Liver (tissue), 3 donors: ENCODE data around the gene E2F4.

ENCODE experiments used
- GABPA ChIP-seq, 2 donors: IDR thresholded peaks in 1 of 2; conservative IDR thresholded peaks in 1 of 2; 2 replicates each; pipeline ENCODE4 v1.6.1; 2016; ENCODE audit warnings: antibody characterized with exemption in 2 of 2, mild to moderate bottlenecking in 1 of 2, moderate library complexity in 1 of 2
- TF ChIP-seq, protein P1 (sequence below): fragments of 150-350 bp; IDR thresholded peaks from 2 replicates; pipeline ENCODE4 v1.5.1; 2017; ENCODE audit warnings: improper control_type of control experiment, low read depth, low read length; ENCODE audit not compliant: missing input control
- TF ChIP-seq, protein P2 (sequence below): IDR thresholded peaks from 2 replicates; pipeline ENCODE4 v1.6.1; 2016; ENCODE audit warnings: antibody characterized with exemption
- TF ChIP-seq, protein P3 (sequence below): IDR thresholded peaks from 2 replicates; pipeline ENCODE4 v1.6.1; 2016; ENCODE audit warnings: antibody characterized with exemption
- donor health status: healthy.
- donor health status: healthy.

DNA sequence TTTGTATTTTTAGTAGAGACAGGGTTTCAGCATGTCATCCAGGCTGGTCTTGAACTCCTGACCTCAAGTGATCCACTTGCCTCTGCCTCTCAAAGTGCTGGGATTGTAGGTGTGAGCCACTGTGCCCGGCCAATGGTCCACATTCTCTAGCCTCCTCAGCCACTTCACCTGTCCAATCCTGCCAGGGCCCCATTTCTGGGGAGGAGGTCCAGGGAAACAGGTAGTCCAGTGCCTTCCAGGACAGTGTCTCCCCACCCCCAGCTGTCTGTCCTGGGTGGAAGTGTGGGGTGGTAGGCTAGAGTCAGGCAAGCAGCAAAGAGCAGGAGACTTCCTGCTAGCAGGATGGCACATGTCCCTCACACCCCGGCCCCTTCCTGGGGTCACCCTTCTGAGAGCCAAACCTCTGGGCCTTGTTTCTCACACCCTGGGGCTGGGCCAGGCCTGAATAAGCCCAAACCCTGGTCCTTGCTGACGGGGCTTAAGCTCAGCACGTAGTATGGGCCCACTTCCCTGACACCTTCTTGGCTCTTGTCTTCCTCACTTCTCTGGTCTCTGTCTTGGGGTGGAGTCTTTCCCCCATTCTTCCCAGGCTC, 50.3 kb downstream of the E2F4 start:
- TF ChIP-seq GABPA (IDR thresholded peaks at IDR 0.05 in 1 of 2, conservative IDR thresholded peaks at IDR 0.05 in 1 of 2): no peak
- TF ChIP-seq, protein P1, sequence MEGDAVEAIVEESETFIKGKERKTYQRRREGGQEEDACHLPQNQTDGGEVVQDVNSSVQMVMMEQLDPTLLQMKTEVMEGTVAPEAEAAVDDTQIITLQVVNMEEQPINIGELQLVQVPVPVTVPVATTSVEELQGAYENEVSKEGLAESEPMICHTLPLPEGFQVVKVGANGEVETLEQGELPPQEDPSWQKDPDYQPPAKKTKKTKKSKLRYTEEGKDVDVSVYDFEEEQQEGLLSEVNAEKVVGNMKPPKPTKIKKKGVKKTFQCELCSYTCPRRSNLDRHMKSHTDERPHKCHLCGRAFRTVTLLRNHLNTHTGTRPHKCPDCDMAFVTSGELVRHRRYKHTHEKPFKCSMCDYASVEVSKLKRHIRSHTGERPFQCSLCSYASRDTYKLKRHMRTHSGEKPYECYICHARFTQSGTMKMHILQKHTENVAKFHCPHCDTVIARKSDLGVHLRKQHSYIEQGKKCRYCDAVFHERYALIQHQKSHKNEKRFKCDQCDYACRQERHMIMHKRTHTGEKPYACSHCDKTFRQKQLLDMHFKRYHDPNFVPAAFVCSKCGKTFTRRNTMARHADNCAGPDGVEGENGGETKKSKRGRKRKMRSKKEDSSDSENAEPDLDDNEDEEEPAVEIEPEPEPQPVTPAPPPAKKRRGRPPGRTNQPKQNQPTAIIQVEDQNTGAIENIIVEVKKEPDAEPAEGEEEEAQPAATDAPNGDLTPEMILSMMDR: no peak
- TF ChIP-seq, protein P2, sequence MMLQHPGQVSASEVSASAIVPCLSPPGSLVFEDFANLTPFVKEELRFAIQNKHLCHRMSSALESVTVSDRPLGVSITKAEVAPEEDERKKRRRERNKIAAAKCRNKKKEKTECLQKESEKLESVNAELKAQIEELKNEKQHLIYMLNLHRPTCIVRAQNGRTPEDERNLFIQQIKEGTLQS: no peak
- TF ChIP-seq, protein P3, sequence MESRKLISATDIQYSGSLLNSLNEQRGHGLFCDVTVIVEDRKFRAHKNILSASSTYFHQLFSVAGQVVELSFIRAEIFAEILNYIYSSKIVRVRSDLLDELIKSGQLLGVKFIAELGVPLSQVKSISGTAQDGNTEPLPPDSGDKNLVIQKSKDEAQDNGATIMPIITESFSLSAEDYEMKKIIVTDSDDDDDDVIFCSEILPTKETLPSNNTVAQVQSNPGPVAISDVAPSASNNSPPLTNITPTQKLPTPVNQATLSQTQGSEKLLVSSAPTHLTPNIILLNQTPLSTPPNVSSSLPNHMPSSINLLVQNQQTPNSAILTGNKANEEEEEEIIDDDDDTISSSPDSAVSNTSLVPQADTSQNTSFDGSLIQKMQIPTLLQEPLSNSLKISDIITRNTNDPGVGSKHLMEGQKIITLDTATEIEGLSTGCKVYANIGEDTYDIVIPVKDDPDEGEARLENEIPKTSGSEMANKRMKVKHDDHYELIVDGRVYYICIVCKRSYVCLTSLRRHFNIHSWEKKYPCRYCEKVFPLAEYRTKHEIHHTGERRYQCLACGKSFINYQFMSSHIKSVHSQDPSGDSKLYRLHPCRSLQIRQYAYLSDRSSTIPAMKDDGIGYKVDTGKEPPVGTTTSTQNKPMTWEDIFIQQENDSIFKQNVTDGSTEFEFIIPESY: no peak
